Measurements from ENCODE around the gene CRB2.

GRCh38 chr9:123368536-123369153 is 12.6 kb downstream of the CRB2 start:
- TF ChIP-seq EZH2 (IDR thresholded peaks at IDR 0.05; ENCODE audit: borderline replicate concordance, insufficient read depth, low read depth, low read length, poor library complexity, severe bottlenecking), result no peak
- TF ChIP-seq CTCF (IDR thresholded peaks at IDR 0.05), result no peak
